Measurements from ENCODE around the gene SMARCA2. TPM values are rescaled to one million over a fixed set of nuclear protein-coding genes. Genes with fewer than 3 reads are reported as not detected.
A peak's percentile ranks its signal among the peaks of the same experiment; 100 is the strongest.

SMARCA2 gene
- polyA plus RNA-seq, 3 donors from 2014 or later, result 20.1 to 41.4 (median 25.2) TPM

DNA sequence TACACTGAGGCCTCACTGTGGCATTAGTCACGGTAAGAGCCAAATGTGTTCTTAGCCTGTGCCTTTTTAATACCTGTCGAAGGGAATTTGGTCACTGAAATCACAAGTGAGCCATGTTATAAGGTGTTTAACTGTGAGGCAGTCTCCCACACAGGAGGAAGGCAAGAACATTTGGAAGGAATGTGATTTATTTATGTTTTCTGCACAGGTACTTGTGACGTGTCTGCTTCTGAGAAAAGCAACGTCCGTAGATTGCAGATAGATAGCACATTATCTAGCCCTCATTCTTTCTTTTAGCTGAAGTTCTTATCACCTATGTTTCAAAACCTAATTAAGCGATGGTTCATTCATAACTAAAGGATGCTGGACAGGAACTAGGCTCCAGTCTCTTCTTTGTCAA lies 19.0 kb upstream of the SMARCA2 start:
- Mint-ChIP-seq H3K27me3 (ENCODE audit: low read depth in 3 of 3) (peaks cover 0 to 8% (median 3%) of the 10 kb centered on the region in 3 donors), H3K4me3 (no peak overlapping the region), H3K4me1 (no peaks in the 10 kb centered on the region), H3K36me3 (no peaks in the 10 kb centered on the region), H3K9me3 (no peaks in the 10 kb centered on the region), H3K27ac (no peak overlapping the region)
- DNase-seq, result no peak

DNA sequence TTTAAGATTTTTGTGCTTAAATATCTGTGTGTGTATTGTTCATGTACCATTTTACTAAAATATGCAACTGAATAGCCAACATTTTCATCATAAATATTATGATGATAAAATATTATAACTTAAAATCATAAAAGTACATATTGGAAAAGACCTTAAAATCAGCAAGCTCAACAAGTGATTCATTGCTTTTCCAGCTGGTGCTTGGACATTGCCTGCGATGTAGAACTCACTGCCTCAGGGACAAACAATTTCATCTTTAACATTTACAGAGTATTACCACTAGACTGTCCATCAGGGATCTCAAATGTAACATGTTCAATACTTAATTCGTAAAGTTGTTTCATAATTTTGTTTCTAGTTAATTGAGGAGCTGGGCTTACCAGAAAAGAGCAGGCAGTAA lies 17.5 kb upstream of the SMARCA2 start:
- no peaks in the 10 kb centered on the region for H3K9me3 Mint-ChIP-seq
- no peaks in the 10 kb centered on the region for H3K4me1 Mint-ChIP-seq
- H3K4me3 Mint-ChIP-seq, result no peak overlapping the region
- H3K36me3 Mint-ChIP-seq, result no peaks in the 10 kb centered on the region
- no peak for DNase-seq
- H3K27ac Mint-ChIP-seq, result no peak overlapping the region
- peaks cover under 1 to 8% (median 3%) of the 10 kb centered on the region in 3 donors for H3K27me3 Mint-ChIP-seq (ENCODE audit: low read depth in 3 of 3)

DNA sequence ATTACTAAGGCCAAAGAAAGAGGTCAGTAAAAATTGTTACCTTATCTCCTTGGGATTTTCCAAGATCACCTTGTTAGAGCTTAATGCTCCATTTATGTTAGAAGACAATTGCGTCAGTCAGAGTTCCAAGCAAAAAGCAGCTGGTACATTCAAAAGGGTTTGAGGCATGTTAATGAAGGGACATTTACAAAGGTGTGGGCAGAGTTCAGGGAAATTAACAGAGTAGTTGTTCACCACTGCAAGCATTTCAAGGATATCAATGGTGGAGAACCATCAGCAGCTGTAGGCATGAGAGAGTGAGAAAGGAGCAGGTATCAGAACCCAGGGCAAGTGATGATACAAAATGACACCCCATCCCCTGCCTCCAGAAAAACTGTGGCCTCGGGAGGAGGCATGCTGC lies 17.0 kb upstream of the SMARCA2 start:
- H3K27me3 Mint-ChIP-seq (ENCODE audit: low read depth in 3 of 3), result peaks cover 1 to 8% (median 3%) of the 10 kb centered on the region in 3 donors
- no peaks in the 10 kb centered on the region for H3K9me3 Mint-ChIP-seq
- H3K27ac Mint-ChIP-seq, result no peak overlapping the region
- no peaks in the 10 kb centered on the region for H3K36me3 Mint-ChIP-seq
- no peaks in the 10 kb centered on the region for H3K4me1 Mint-ChIP-seq
- DNase-seq, result no peak
- no peak overlapping the region for H3K4me3 Mint-ChIP-seq

DNA sequence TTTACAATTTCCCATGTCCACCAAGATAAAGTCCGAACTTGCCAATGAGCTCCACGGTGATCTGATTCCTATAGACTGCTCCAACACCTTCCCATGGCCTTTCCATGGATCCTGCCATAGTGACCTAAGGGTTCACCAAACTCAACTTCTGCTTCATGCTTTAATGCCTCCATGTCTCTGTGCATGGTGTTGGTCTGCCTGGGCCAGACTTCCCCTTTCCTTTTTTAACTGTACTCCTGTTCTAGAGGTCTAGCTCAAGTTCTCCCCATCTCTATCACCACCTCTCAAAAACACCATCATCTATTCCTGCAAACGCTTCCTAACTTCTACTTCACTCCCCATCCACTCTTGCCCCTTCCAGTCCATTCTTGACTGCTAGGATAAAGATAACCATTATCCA lies 14.8 kb upstream of the SMARCA2 start:
- H3K9me3 Mint-ChIP-seq, result no peaks in the 10 kb centered on the region
- H3K4me1 Mint-ChIP-seq, result no peaks in the 10 kb centered on the region
- H3K27ac Mint-ChIP-seq, result no peak overlapping the region
- no peak overlapping the region for H3K4me3 Mint-ChIP-seq
- DNase-seq, result no peak
- no peaks in the 10 kb centered on the region for H3K36me3 Mint-ChIP-seq
- peaks cover 3 to 7% (median 6%) of the 10 kb centered on the region in 3 donors for H3K27me3 Mint-ChIP-seq (ENCODE audit: low read depth in 3 of 3)

DNA sequence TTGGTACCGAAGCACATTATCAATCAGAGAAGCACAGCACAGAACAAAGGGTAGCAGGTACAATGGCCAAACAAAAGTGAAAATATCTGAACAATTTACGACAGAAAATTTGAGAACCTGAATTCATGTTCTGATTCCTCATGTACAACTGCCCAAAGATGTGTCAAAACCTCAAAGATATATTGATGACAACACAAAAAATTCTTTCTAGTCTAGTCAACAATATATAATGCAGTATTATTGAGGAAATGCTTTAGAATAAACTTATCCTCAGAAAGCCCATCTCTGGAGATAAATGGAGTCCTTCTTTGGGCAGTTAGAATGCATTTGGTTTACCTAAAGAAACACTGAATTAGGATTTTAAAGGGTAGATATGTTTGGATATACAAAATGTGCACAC lies 6.8 kb upstream of the SMARCA2 start:
- H3K4me3 Mint-ChIP-seq, result no peak overlapping the region
- no peaks in the 10 kb centered on the region for H3K36me3 Mint-ChIP-seq
- no peak overlapping the region for H3K27ac Mint-ChIP-seq
- no peaks in the 10 kb centered on the region for H3K9me3 Mint-ChIP-seq
- no peak for DNase-seq
- peaks cover 4 to 12% (median 8%) of the 10 kb centered on the region in 3 donors for H3K27me3 Mint-ChIP-seq (ENCODE audit: low read depth in 3 of 3)
- peaks cover 0 to under 1% of the 10 kb centered on the region in 2 donors for H3K4me1 Mint-ChIP-seq

DNA sequence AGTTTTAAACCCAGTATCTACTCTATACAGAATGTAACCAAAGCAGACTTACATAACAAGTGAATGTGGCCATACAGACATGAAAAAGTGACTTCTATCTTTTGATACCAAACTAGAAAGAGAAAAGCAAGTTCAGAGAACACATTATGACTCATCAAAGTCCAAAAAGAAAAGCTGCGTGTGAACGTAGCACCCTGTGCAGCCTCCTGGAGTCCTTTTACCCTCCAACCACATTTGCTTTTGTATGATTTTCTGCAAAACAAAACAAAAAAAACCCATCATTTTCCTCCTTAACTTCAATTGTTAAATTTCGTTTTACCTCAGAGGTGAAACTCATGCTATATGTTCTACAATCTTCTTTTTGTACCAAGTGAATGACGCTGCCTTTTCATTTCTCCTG lies 2.8 kb upstream of the SMARCA2 start:
- H3K4me3 Mint-ChIP-seq, result no peak overlapping the region
- H3K36me3 Mint-ChIP-seq, result peaks cover 0 to 2% (median 0%) of the 10 kb centered on the region in 3 donors
- no peak for DNase-seq
- H3K27ac Mint-ChIP-seq, result no peak overlapping the region
- H3K4me1 Mint-ChIP-seq, result peaks cover 10 to 21% of the 10 kb centered on the region in 2 donors
- H3K9me3 Mint-ChIP-seq, result no peaks in the 10 kb centered on the region
- peaks cover 10 to 23% (median 20%) of the 10 kb centered on the region in 3 donors for H3K27me3 Mint-ChIP-seq (ENCODE audit: low read depth in 3 of 3)

DNA sequence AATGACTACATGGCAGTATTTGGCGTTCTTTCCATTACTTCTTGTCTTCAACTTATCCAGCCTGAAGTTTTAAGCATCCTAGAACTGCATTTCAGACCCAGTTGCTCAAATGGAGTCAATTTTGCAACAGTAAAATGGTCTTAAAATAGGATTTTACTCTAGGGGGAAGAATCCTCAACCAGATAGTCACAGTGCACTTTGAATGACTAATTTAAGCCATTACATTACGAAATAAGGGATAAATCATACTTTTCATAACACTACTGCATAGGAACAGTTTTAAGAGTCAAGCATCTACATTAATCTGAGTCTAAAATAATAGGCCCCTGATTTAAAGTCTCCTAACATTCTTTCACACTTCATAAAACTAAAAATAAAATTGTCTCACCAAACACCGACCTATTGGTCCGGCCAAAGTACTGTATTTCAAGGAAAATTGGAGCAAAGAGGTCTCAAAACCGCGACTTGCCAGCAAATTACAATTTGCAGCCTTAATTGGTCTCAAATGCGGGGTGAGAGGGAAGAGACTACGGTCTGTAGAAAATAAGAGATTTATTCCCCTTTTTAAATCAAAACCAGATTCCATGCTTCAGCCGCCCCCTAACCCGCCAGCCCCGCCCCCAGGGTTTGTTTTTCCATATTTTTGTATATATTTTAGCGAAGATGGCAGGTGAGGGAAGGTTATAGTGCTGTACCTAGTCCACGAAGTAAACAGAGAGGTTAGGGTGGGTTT lies 1.2 kb upstream of the SMARCA2 start:
- peaks cover 19 to 33% of the 10 kb centered on the region in 2 donors for H3K4me1 Mint-ChIP-seq
- H3K4me3 Mint-ChIP-seq, result peak overlapping the region; percentile 97 to 99 (median 99)
- no peak for DNase-seq
- H3K9me3 Mint-ChIP-seq, result no peaks in the 10 kb centered on the region
- H3K36me3 Mint-ChIP-seq, result peaks cover 0 to 4% (median 0%) of the 10 kb centered on the region in 3 donors
- H3K27me3 Mint-ChIP-seq (ENCODE audit: low read depth in 3 of 3), result peaks cover 18 to 32% (median 32%) of the 10 kb centered on the region in 3 donors
- H3K27ac Mint-ChIP-seq, result peak overlapping the region in 3 of 6 donors; percentile 87 to 99 (median 91)

DNA sequence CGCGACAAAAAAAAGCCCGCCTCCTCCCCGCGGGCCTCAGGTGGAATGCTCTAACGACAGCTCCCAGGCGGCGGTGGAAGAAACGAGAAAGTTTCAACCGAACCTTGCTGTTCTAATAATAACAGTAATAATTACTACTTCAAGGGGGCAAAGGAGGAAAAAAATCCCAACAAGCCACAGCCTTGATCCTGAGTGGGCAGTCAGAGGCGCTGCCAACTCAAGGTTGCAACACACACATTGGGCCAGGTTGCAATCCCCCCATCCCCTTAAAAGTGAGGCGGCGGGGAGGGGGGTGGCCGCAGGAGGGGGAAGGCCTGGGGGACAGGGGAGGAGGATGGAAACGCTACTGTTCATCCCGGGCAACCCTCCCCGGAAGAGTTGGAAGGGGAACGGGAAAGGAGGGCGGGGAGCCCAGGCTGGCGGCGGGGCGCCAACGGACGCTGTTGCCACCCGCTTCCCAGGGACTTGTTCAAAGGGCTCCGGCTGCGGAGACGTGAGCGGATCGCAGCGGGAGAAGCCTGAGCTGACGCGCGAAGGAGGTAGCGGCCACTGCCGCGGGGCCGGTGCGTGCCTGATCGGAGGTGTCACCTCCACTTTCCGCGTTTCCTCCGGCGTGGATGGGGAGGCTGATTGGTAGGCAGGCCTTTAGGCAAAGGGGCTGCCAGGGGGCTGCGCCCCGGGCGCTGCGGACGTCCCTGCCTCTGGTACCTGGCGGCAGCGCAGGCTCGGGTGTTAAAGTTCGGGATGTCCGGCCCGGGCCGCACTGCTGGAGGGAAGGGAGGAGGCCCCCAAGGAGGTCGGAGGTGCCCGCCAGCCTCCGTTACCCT lies 647 bp downstream of the SMARCA2 start:
- DNase-seq, result peak; percentile 53 to 64 (median 56)
- peak overlapping the region; percentile 98 to 99 (median 99) for H3K27ac Mint-ChIP-seq
- H3K27me3 Mint-ChIP-seq (ENCODE audit: low read depth in 3 of 3), result peaks cover 18 to 32% (median 29%) of the 10 kb centered on the region in 3 donors
- H3K4me3 Mint-ChIP-seq, result peak overlapping the region; percentile 97 to 99 (median 99)
- no peaks in the 10 kb centered on the region for H3K9me3 Mint-ChIP-seq
- H3K36me3 Mint-ChIP-seq, result peaks cover 0 to 4% (median 0%) of the 10 kb centered on the region in 3 donors
- H3K4me1 Mint-ChIP-seq, result peaks cover 34 to 52% of the 10 kb centered on the region in 2 donors

DNA sequence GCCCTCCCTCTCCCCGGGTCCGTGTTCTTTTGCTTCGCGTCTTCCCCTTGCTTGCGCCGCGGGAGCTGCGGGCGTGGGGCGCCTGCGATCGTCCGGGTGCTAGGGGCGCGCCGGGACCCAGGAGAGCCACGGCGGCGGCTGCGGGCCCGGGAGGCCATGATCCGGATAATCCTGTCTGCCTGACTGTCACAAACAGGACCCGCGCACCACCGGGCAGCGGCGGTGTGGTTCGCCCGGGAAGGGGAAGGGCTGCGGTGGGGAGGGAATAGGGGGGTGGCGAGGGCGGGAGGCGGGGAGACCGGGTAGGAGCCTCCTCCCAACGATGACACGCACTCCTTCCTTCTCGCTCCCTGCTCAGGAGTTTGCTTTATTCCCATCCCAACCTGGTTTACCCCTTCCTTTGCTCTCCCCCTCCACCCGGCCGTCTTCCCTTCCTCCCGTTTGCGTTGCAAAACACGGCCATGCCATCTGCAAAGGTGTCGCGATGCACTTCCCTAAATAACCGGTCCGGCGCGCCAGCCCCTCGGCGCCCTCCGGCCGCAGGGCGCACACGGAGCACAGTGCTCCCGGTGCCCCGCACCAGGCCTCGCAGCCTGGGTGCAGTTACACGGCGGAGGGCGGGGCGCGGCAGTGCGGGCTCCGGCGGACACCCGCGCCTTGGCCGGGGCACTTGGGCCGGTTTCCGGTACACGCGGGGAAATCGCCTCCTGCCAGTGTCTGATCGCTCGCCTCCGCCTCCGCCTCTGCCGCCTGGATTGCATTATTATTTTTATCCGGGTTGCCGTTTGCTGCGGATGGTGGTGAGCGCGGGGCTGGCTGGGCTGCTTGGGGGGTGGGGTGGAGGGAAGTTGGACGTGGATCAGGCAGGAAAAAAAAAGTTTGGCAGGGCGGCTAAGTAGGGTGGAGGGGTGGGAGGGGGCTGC lies 1.5 kb downstream of the SMARCA2 start:
- peak overlapping the region; percentile 97 to 99 (median 99) for H3K4me3 Mint-ChIP-seq
- DNase-seq, result peak; percentile 61 to 66 (median 62)

DNA sequence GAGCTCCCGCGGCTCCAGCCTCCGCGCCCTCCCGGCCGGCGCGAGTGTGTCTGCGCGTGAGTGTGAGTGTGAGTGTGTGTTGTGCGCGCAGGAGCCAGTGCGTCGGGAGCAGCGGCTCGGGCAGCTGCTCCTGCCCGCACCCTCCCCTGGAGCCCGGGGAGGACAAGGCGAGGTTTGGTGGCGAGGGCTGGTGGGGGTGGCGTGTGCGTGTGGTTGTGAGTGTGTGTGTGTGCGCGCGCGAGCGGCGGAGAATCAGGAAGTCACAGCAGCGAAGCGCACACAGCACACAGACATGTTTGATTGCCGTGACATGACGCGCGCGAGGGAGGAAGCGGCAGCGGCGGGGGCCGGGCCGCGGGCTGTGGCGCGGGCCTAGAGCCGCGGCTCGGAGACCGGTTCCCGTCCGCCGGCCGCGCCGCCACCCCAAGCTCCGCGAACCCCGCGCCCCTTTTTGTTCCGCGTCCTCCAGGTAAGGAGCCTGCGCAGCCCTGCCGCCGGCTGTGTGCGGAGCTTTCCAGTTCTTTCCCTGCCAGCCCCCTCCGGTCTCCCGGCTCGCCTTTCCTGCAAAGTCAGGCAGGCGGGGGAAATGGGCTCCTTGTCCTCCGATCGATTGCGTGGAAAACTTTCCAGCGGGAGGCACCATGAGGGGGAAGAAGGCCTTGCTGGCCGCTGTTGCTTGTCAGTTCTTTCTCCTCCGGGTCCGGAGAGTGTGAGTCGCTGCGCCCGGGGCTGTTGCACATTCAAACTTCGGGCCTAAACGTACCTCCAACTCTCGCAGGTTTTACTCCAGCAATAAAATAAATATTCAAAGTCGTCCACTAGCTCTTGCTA lies 2.4 kb downstream of the SMARCA2 start:
- peaks cover 18 to 32% (median 23%) of the 10 kb centered on the region in 3 donors for H3K27me3 Mint-ChIP-seq (ENCODE audit: low read depth in 3 of 3)
- H3K4me1 Mint-ChIP-seq, result peaks cover 51 to 69% of the 10 kb centered on the region in 2 donors
- peak overlapping the region; percentile 96 to 100 (median 98) for H3K27ac Mint-ChIP-seq
- H3K36me3 Mint-ChIP-seq, result peaks cover 0 to 4% (median 0%) of the 10 kb centered on the region in 3 donors
- H3K9me3 Mint-ChIP-seq, result no peaks in the 10 kb centered on the region
- DNase-seq, result peak; percentile 88 to 91 (median 90)
- H3K4me3 Mint-ChIP-seq, result peak overlapping the region; percentile 97 to 99 (median 99)

More for the DNA sequence above, 1.5 kb downstream of the SMARCA2 start:
- H3K27me3 Mint-ChIP-seq (ENCODE audit: low read depth in 3 of 3), result peaks cover 18 to 32% (median 23%) of the 10 kb centered on the region in 3 donors
- peak overlapping the region; percentile 96 to 100 (median 98) for H3K27ac Mint-ChIP-seq
- no peaks in the 10 kb centered on the region for H3K9me3 Mint-ChIP-seq
- peaks cover 0 to 4% (median 0%) of the 10 kb centered on the region in 3 donors for H3K36me3 Mint-ChIP-seq
- peaks cover 42 to 60% of the 10 kb centered on the region in 2 donors for H3K4me1 Mint-ChIP-seq

DNA sequence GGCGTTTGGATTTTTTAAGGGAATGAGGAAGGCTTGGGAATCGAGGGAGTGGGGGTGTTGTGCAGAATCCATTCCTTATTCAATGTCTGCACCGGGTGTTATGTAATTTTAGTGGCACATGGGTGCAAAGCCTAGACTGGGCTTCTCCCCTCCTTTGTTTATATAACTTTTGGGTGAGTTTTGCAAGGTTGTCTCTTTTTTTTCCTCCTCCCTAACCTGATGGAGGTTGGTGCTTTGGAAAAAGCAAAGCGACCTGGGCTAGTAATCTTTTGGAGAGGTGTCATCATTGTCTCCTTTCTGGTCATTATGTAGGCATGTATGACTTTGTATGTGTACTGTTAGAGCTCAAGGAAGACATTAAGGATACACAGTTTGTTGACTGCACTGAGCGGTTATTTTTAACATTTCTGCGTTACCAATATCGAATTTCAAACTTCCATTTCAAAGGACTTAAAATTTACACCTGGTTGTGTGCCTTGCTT lies 3.1 kb downstream of the SMARCA2 start:
- Mint-ChIP-seq H3K27ac (peak overlapping the region; percentile 96 to 100 (median 98)), H3K4me1 (peaks cover 58 to 76% of the 10 kb centered on the region in 2 donors), H3K9me3 (no peaks in the 10 kb centered on the region)

More for the DNA sequence above, 3.1 kb downstream of the SMARCA2 start:
- Mint-ChIP-seq H3K4me3 (peak overlapping the region; percentile 97 to 99 (median 99)), H3K36me3 (peaks cover 0 to 4% (median 0%) of the 10 kb centered on the region in 3 donors), H3K27me3 (ENCODE audit: low read depth in 3 of 3) (peaks cover 20 to 30% (median 23%) of the 10 kb centered on the region in 3 donors)
- no peak for DNase-seq

Data from immature natural killer cell (primary cell).